ENCODE results near the gene MALRD1.
A peak's percentile ranks its signal among the peaks of the same experiment; 100 is the strongest.

Gene MALRD1

DNA sequence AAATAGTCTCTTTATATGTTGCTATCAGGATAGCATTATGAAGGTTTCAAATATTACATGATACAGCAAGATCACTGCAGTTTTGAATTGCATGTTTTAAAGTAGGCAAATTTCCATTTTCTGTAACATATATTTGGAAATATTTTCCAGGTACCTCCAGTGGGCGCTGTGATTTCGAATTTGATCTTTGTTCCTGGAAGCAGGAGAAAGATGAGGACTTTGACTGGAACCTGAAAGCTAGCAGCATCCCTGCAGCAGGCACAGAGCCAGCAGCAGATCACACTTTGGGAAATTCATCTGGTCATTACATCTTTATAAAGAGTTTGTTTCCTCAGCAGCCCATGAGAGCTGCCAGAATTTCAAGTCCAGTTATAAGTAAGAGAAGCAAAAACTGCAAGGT lies 299.0 kb downstream of the MALRD1 start:
- no peak for DNase-seq (ENCODE audit: low read depth, low spot score)

- no peak for DNase-seq (ENCODE audit: low read depth, low spot score)
These were observed 318.6 kb downstream of the MALRD1 start for GRCh38 chr10:19367176-19367575.

GRCh38 chr10:19373988-19374387 lies 325.4 kb downstream of the MALRD1 start:
- DNase-seq (ENCODE audit: low read depth, low spot score): no peak

DNA sequence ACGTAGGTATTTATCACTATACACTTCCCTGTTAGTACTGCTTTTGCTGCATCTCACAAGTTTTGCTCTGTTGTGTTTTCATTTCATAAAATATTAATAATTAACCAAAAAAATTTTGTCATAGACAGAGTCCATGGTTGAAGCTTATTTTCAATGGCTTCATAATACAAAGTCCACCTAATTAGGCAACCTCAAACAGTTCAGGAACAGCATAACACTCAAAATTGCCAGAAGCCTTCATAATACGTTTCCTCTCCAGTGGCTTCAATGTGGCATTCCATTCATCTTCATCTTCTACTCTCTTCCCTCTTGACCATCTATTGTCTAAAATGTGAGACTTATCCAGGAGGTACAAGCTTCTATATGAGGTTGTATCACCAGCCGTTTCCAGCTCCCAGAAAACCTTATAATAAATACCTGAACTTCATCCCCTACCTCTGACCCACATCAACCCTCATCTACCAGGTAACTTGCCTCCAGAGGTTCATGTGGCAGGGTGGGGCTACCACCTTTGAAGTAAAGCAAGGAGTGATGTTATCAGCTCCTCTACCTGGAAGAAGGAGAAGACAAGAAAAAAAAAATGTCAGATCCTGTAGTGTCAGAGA lies 337.3 kb downstream of the MALRD1 start:
- no peak for DNase-seq (ENCODE audit: low read depth, low spot score)

DNA sequence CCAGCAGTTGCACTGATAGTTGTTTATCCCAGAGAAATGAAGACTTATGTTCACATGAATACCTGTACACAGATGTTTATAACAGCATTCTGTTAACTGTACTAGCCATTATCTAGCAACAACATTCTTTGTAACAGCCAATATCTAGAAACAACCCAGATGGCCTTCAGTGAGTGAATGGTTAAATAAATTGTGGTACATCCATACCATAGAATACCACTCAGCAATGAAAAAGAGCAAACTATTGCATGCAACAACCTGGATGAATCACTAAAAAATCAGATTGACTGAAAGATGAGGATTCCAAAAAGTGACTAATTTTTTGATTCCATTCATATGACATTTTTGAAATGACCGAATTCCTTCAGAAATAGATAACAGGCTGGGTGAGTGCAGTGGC lies 360.3 kb downstream of the MALRD1 start:
- DNase-seq (ENCODE audit: low read depth, low spot score): no peak

GRCh38 chr10:19411119-19411518 lies 362.5 kb downstream of the MALRD1 start:
- DNase-seq (ENCODE audit: low read depth, low spot score): no peak

DNA sequence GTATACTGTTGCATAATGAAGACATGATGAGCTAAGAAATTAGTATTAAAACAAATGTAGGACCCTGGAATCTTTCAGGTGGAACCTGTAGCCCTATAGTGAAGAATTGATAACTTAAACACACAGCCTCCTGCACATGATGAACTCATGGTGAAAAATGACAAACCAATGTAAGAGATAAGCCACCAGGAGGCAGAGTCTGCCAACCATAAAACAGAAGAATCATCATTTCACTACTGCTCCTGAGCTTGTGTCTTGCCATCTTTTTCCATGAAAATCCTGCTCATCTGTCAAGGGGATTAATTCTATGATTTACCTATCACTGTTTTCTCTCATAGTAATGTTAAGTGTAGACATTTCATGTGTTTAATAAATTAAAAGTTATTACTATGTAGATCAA lies 363.9 kb downstream of the MALRD1 start:
- DNase-seq (ENCODE audit: low read depth, low spot score): peak; percentile 1

- no peak for DNase-seq (ENCODE audit: low read depth, low spot score)
These were observed 367.6 kb downstream of the MALRD1 start for GRCh38 chr10:19416164-19416563.

DNA sequence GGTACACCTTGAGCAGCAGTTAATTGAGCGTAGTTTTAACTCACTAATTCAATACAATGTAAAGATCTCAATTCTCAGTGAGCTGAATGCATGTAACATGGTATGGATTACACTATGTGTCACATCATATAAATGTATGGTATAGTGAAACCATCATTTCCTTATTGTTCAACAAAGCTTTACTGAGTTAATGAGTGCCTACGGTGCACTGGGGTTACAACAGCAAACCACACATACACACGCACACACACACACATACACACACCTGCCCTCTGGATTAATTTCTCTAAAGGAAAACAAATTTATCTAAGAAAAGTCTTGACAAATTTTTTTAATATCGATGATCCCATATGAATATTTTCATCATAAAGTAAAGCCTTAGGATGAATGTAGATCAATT lies 369.1 kb downstream of the MALRD1 start:
- DNase-seq (ENCODE audit: low read depth, low spot score): no peak

- no peak for DNase-seq (ENCODE audit: low read depth, low spot score)
These were observed 373.1 kb downstream of the MALRD1 start for GRCh38 chr10:19421674-19422073.

- no peak for DNase-seq (ENCODE audit: low read depth, low spot score)
These were observed 377.4 kb downstream of the MALRD1 start for GRCh38 chr10:19426034-19426433.

DNA sequence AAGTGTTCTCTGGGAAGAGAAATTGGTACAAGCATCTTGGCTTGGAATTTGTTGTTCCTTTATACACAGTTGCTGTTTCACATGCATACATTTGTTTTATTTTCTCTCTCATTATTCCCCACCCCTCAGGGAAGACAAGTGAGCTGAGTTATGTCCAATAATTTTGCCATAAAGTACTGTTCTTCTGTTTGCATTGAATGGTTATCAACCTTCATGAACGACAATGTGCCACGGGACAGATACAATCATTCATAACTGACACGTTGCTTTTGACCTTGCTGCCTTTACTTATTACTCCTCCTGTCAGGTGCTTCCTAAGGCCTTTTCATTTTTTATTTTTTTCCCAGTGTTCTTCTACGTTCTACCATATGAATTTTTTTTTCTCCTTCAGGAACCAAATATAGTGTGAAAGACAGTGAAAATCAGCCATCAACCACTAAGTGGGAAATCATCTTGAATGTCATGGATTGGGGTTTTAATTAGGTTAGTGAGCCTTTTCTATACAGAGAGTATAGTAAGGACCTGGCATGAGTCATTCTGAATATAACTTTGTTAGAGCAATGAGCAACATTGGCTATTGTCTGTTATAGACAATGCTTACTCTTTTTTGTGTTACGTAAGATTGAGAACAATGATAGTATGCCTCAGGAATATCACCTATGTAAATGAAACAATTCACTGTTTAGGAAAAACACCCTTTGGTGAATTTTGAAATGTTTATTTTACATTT lies 383.2 kb downstream of the MALRD1 start:
- DNase-seq (ENCODE audit: low read depth, low spot score): no peak

DNA sequence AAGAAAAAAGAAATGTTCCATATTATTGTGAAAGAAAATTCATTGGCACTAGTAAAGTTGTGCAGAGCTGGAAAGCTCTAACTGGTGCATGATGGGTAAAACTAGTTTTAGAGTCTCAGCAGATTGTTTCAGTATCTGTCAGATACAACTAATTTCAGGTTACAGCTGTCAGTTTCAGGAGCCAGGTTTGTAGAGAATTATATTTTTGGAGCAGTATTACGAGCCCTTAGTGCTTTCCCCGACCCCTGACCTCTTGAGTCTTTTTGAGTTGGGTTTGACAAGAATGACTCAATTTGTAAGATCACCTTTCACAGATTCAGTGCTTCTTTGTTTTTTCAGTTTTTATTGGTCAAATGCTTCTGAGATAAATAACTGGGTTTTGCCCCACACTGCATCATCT lies 401.3 kb downstream of the MALRD1 start:
- no peak for DNase-seq (ENCODE audit: low read depth, low spot score)

GRCh38 chr10:19451356-19451755 lies 402.8 kb downstream of the MALRD1 start:
- DNase-seq (ENCODE audit: low read depth, low spot score): no peak

DNA sequence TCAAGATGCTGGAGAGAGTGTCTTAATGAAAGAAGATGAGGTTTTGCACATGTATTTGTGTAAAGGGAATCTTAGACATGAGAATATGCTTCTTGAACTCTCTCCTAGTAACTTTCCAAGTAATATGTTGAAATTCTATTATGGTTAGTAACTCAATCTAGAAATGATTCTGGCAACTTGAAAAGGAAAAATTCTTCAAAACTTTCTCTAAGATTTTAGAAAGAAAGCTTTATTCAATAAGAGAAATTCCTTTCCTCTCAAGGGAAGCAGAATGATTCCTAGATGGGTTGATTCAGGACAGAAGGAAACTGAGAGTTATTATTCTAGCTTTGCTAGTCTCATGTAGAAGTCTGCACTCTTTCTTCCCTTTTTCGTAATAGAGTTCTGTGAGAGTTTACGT lies 403.3 kb downstream of the MALRD1 start:
- no peak for DNase-seq (ENCODE audit: low read depth, low spot score)

- DNase-seq (ENCODE audit: low read depth, low spot score): no peak
These were observed 405.4 kb downstream of the MALRD1 start for GRCh38 chr10:19453967-19454366.

DNA sequence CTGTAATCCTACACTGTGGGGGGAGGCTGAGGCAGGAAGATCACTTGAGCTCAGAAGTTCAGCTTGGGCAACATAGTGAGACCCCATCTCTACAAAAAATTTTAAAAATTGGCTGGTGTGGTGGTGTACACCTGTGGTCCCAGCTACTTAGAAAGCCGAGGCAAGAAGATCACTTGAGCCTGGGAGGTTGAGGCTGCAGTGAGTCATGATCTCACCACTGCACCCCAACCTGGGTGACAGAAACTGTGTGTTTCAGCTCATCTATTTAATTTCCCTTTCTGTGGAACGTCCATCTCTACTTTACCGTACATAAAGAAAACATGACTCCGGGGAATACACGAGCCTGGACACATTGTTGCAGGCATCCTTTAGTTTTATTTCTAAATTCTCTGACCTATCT lies 413.0 kb downstream of the MALRD1 start:
- no peak for DNase-seq (ENCODE audit: low read depth, low spot score)

DNA sequence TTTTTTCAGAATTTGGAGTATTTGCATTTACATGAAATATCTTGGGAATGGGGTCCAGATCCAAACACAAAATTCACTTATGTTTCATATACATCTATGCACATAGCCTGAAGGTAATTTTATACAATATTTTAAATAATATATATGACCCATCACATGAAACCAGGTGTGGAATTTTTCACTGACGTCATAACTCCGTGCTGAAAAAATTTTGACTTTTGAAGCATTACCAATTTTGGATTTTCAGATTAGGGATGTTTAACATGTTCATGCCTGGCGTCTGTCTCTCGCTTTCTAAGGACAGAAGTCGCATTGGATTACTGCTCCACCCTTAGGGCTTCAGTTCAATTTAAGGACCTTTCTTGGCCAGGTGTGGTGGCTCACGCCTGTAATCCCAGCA lies 418.1 kb downstream of the MALRD1 start:
- no peak for DNase-seq (ENCODE audit: low read depth, low spot score)

GRCh38 chr10:19468413-19468812 lies 419.8 kb downstream of the MALRD1 start:
- no peak for DNase-seq (ENCODE audit: low read depth, low spot score)

GRCh38 chr10:19469521-19469920 lies 420.9 kb downstream of the MALRD1 start:
- no peak for DNase-seq (ENCODE audit: low read depth, low spot score)

- no peak for DNase-seq (ENCODE audit: low read depth, low spot score)
These were observed 431.3 kb downstream of the MALRD1 start for GRCh38 chr10:19479854-19480253.

DNA sequence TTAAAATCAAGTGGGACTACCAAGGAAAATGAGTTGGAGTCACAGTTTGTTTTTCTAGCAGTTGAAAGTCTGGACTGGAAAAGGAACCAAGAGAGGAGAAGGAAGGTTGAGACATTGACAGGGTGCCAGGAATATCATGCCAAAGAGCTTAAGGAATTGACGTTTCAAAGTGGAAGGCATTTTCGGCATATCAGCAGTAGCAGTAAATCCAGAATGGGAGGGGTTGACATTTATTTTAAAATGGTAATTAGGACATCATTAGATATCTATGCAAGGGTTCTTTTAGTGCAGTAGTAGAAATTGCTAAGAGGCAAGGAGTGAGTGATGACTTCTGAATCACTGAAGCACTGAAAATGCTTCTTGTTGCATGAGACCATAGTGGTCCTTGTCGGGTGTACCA lies 431.8 kb downstream of the MALRD1 start:
- no peak for DNase-seq (ENCODE audit: low read depth, low spot score)

GRCh38 chr10:19483421-19483820 lies 434.8 kb downstream of the MALRD1 start:
- no peak for DNase-seq (ENCODE audit: low read depth, low spot score)

Measured in smooth muscle cell of the brain vasculature (primary cell).